Measurements from ENCODE around the gene CHI3L2. TPM values are rescaled to one million over a fixed set of nuclear protein-coding genes. Genes with fewer than 3 reads are reported as not detected.

CHI3L2 gene
- total RNA-seq, 4 donors from 2014 or later, result 4.7 to 9.8 (median 7.7) TPM

- TF ChIP-seq POLR2A (IDR thresholded peaks at IDR 0.05), result no peak
- TF ChIP-seq CTCF (IDR thresholded peaks at IDR 0.05), result no peak
- no peak for TF ChIP-seq EP300 (IDR thresholded peaks at IDR 0.05)
- no peak for TF ChIP-seq POLR2AphosphoS5 (IDR thresholded peaks at IDR 0.05)
- no peaks in the 10 kb centered on the region for H3K9me3 ChIP-seq
- H3K4me3 ChIP-seq, result peak overlapping the region; percentile 79
- peaks cover 54% of the 10 kb centered on the region for H3K4me1 ChIP-seq
- H3K27me3 ChIP-seq, result peaks cover 5% of the 10 kb centered on the region
- no peaks in the 10 kb centered on the region for H3K36me3 ChIP-seq
- DNase-seq (ENCODE audit: low spot score in 2 of 2), result no peak
- peak overlapping the region; percentile 92 for H3K27ac ChIP-seq
- 44% methylated on average over 3 of the region's 4 CpGs for WGBS
These were observed 24.5 kb upstream of the CHI3L2 start for GRCh38 chr1:111202707-111203623.

GRCh38 chr1:111203681-111204200 lies 23.8 kb upstream of the CHI3L2 start:
- peak overlapping the region; percentile 79 for H3K4me3 ChIP-seq
- H3K27ac ChIP-seq, result peak overlapping the region; percentile 92
- peak; percentile 89 to 90 for DNase-seq (ENCODE audit: low spot score in 2 of 2)
- TF ChIP-seq POLR2AphosphoS5 (IDR thresholded peaks at IDR 0.05), result no peak
- no peak for TF ChIP-seq POLR2A (IDR thresholded peaks at IDR 0.05)
- no peak for TF ChIP-seq EP300 (IDR thresholded peaks at IDR 0.05)
- TF ChIP-seq CTCF (IDR thresholded peaks at IDR 0.05), result no peak
- no peaks in the 10 kb centered on the region for H3K36me3 ChIP-seq
- peaks cover 54% of the 10 kb centered on the region for H3K4me1 ChIP-seq
- H3K27me3 ChIP-seq, result peaks cover 5% of the 10 kb centered on the region
- H3K9me3 ChIP-seq, result no peaks in the 10 kb centered on the region
- 15% methylated on average over 20 of the region's 41 CpGs for WGBS

GRCh38 chr1:111204201-111204982 lies 23.1 kb upstream of the CHI3L2 start:
- Histone ChIP-seq H3K27ac (peak overlapping the region; percentile 92), H3K36me3 (no peaks in the 10 kb centered on the region), H3K4me1 (peaks cover 54% of the 10 kb centered on the region), H3K27me3 (peaks cover 5% of the 10 kb centered on the region), H3K9me3 (no peaks in the 10 kb centered on the region), H3K4me3 (peak overlapping the region; percentile 79)
- WGBS, result 6% methylated on average over 32 of the region's 61 CpGs
- peak in 1 of 2 donors; percentile 70 for DNase-seq (ENCODE audit: low spot score in 2 of 2)
- no peak for TF ChIP-seq CTCF (IDR thresholded peaks at IDR 0.05)
- no peak for TF ChIP-seq EP300 (IDR thresholded peaks at IDR 0.05)
- TF ChIP-seq POLR2A (IDR thresholded peaks at IDR 0.05), result peak in 1 of 2 donors; percentile 48

GRCh38 chr1:111204983-111205713 lies 22.4 kb upstream of the CHI3L2 start:
- Histone ChIP-seq H3K9me3 (no peaks in the 10 kb centered on the region), H3K36me3 (no peaks in the 10 kb centered on the region), H3K4me1 (peaks cover 46% of the 10 kb centered on the region), H3K27ac (peak overlapping the region; percentile 92), H3K4me3 (peak overlapping the region; percentile 79), H3K27me3 (peaks cover 5% of the 10 kb centered on the region)
- 67% methylated on average over 9 of the region's 9 CpGs for WGBS
- TF ChIP-seq POLR2AphosphoS5 (IDR thresholded peaks at IDR 0.05) (no peak), POLR2A (IDR thresholded peaks at IDR 0.05) (no peak), EP300 (IDR thresholded peaks at IDR 0.05) (no peak), CTCF (IDR thresholded peaks at IDR 0.05) (no peak)
- DNase-seq (ENCODE audit: low spot score in 2 of 2), result no peak
